ENCODE data around the gene ASTN2. TPM values are rescaled to one million over a fixed set of nuclear protein-coding genes. Genes with fewer than 3 reads are reported as not detected.

Gene ASTN2
- total RNA-seq, 1 donor from 2014 or later = 13.6 TPM

GRCh38 chr9:117403403-117403811 lies 11.4 kb downstream of the ASTN2 start:
- H3K4me3 Mint-ChIP-seq (ENCODE audit: unreplicated experiment) = no peak overlapping the region
- no peak for FAIRE-seq
- H3K27ac ChIP-seq (ENCODE audit: low read depth, low read length) = no peak overlapping the region
- no peaks in the 10 kb centered on the region for H3K9me3 ChIP-seq (ENCODE audit: insufficient read depth, low read depth, low read length)
- H3K27me3 Mint-ChIP-seq (ENCODE audit: low read depth, unreplicated experiment) = peaks cover 4% of the 10 kb centered on the region
- H3K9me3 Mint-ChIP-seq (ENCODE audit: unreplicated experiment) = no peaks in the 10 kb centered on the region
- H3K36me3 Mint-ChIP-seq (ENCODE audit: low read depth, unreplicated experiment) = no peaks in the 10 kb centered on the region
- H3K4me2 ChIP-seq (ENCODE audit: low read length) = no peak overlapping the region
- no peak overlapping the region for H3K9ac ChIP-seq (ENCODE audit: low read length)
- no peak overlapping the region for H3K27ac Mint-ChIP-seq (ENCODE audit: unreplicated experiment)
- DNase-seq (ENCODE audit: low read depth) = no peak
- H4K20me1 ChIP-seq (ENCODE audit: insufficient read depth, low read length) = no peaks in the 10 kb centered on the region
- peaks cover 4% of the 10 kb centered on the region for H3K4me1 Mint-ChIP-seq (ENCODE audit: low read depth, unreplicated experiment)
- H2AFZ ChIP-seq (ENCODE audit: low read depth, low read length) = no peak overlapping the region
- no peaks in the 10 kb centered on the region for H3K4me1 ChIP-seq (ENCODE audit: insufficient read depth, low read length)
- H3K36me3 ChIP-seq (ENCODE audit: insufficient read depth, low read length) = no peaks in the 10 kb centered on the region
- H3K4me3 ChIP-seq (ENCODE audit: insufficient read depth, low read depth, low read length) = no peak overlapping the region
- TF ChIP-seq CTCF (IDR thresholded peaks at IDR 0.05; ENCODE audit: insufficient read depth, low read depth, low read length) (no peak), EZH2 (IDR thresholded peaks at IDR 0.05; ENCODE audit: insufficient read depth, low read length) (no peak)
- no peaks in the 10 kb centered on the region for H3K27me3 ChIP-seq (ENCODE audit: insufficient read depth, low read length)
- H3K79me2 ChIP-seq (ENCODE audit: insufficient read depth, low read length) = no peaks in the 10 kb centered on the region

- H4K20me1 ChIP-seq (ENCODE audit: insufficient read depth, low read length) = no peaks in the 10 kb centered on the region
- Mint-ChIP-seq H3K9me3 (ENCODE audit: unreplicated experiment) (no peaks in the 10 kb centered on the region), H3K27me3 (ENCODE audit: low read depth, unreplicated experiment) (peaks cover 2% of the 10 kb centered on the region), H3K36me3 (ENCODE audit: low read depth, unreplicated experiment) (no peaks in the 10 kb centered on the region), H3K4me3 (ENCODE audit: unreplicated experiment) (no peak overlapping the region), H3K27ac (ENCODE audit: unreplicated experiment) (no peak overlapping the region), H3K4me1 (ENCODE audit: low read depth, unreplicated experiment) (peaks cover 4% of the 10 kb centered on the region)
- no peak overlapping the region for H2AFZ ChIP-seq (ENCODE audit: low read depth, low read length)
- no peak for FAIRE-seq
- no peak overlapping the region for H3K27ac ChIP-seq (ENCODE audit: low read depth, low read length)
- no peak for TF ChIP-seq EZH2 (IDR thresholded peaks at IDR 0.05; ENCODE audit: insufficient read depth, low read length)
- TF ChIP-seq CTCF (IDR thresholded peaks at IDR 0.05; ENCODE audit: insufficient read depth, low read depth, low read length) = no peak
- no peaks in the 10 kb centered on the region for H3K36me3 ChIP-seq (ENCODE audit: insufficient read depth, low read length)
- H3K4me3 ChIP-seq (ENCODE audit: insufficient read depth, low read depth, low read length) = no peak overlapping the region
- H3K4me2 ChIP-seq (ENCODE audit: low read length) = no peak overlapping the region
- no peaks in the 10 kb centered on the region for H3K9me3 ChIP-seq (ENCODE audit: insufficient read depth, low read depth, low read length)
- no peak for DNase-seq (ENCODE audit: low read depth)
- no peaks in the 10 kb centered on the region for H3K4me1 ChIP-seq (ENCODE audit: insufficient read depth, low read length)
- H3K27me3 ChIP-seq (ENCODE audit: insufficient read depth, low read length) = no peaks in the 10 kb centered on the region
- no peaks in the 10 kb centered on the region for H3K79me2 ChIP-seq (ENCODE audit: insufficient read depth, low read length)
- H3K9ac ChIP-seq (ENCODE audit: low read length) = no peak overlapping the region
Observed at GRCh38 chr9:117400171-117400570, 14.7 kb downstream of the ASTN2 start.

- no peaks in the 10 kb centered on the region for H3K36me3 Mint-ChIP-seq (ENCODE audit: low read depth, unreplicated experiment)
- FAIRE-seq = no peak
Observed at GRCh38 chr9:117395151-117395650, 19.7 kb downstream of the ASTN2 start.

More at GRCh38 chr9:117395151-117395650, 19.7 kb downstream of the ASTN2 start:
- H3K4me3 Mint-ChIP-seq (ENCODE audit: unreplicated experiment) = no peak overlapping the region
- no peaks in the 10 kb centered on the region for H3K9me3 Mint-ChIP-seq (ENCODE audit: unreplicated experiment)
- TF ChIP-seq EZH2 (IDR thresholded peaks at IDR 0.05; ENCODE audit: insufficient read depth, low read length) (no peak), CTCF (IDR thresholded peaks at IDR 0.05; ENCODE audit: insufficient read depth, low read depth, low read length) (no peak)
- no peak for DNase-seq (ENCODE audit: low read depth)
- Histone ChIP-seq H3K4me1 (ENCODE audit: insufficient read depth, low read length) (no peaks in the 10 kb centered on the region), H3K4me2 (ENCODE audit: low read length) (no peak overlapping the region), H3K27me3 (ENCODE audit: insufficient read depth, low read length) (no peaks in the 10 kb centered on the region), H3K9me3 (ENCODE audit: insufficient read depth, low read depth, low read length) (no peaks in the 10 kb centered on the region), H3K4me3 (ENCODE audit: insufficient read depth, low read depth, low read length) (no peak overlapping the region), H3K9ac (ENCODE audit: low read length) (no peak overlapping the region), H3K79me2 (ENCODE audit: insufficient read depth, low read length) (no peaks in the 10 kb centered on the region), H2AFZ (ENCODE audit: low read depth, low read length) (no peak overlapping the region), H3K36me3 (ENCODE audit: insufficient read depth, low read length) (no peaks in the 10 kb centered on the region), H3K27ac (ENCODE audit: low read depth, low read length) (no peak overlapping the region), H4K20me1 (ENCODE audit: insufficient read depth, low read length) (no peaks in the 10 kb centered on the region)
- H3K4me1 Mint-ChIP-seq (ENCODE audit: low read depth, unreplicated experiment) = no peaks in the 10 kb centered on the region
- no peak overlapping the region for H3K27ac Mint-ChIP-seq (ENCODE audit: unreplicated experiment)
- H3K27me3 Mint-ChIP-seq (ENCODE audit: low read depth, unreplicated experiment) = peaks cover under 1% of the 10 kb centered on the region
